Body of pancreas (tissue), 4 donors: ENCODE results near the gene FKBP1A. TPM values are rescaled to one million over a fixed set of nuclear protein-coding genes. Genes with fewer than 3 reads are reported as not detected.

ENCODE experiments used
- ATAC-seq: fragments of 150-250 bp; one replicate; pipeline ENCODE4 v1.9.1; 2016
- DNase-seq, 4 donors: peaks; one replicate each; pipeline ENCODE4 v3.0.0-alpha.2; 2019
- H3K27ac ChIP-seq, 4 donors: fragments of 200-600 bp; sonication (generic); 1 replicate in 3 of 4; 2 replicates in 1 of 4; pipeline versions ENCODE4 v1.5.1 to v1.6.1; 2016 to 2019; ENCODE audit warnings: mild to moderate bottlenecking in 1 of 4, mixed read lengths in 1 of 4, moderate library complexity in 1 of 4
- H3K27me3 ChIP-seq, 2 donors: fragments of 200-600 bp; sonication (generic); one replicate each; pipeline ENCODE4 v1.6.0; 2016; ENCODE audit warnings: mild to moderate bottlenecking in 1 of 2
- H3K36me3 ChIP-seq, 2 donors: fragments of 200-600 bp; sonication (generic); replicated peaks in 1 of 2; 2 replicates each; pipeline ENCODE4 v1.5.1; 2016; ENCODE audit warnings: low read depth in 2 of 2; ENCODE audit not compliant: insufficient read depth in 1 of 2
- H3K4me1 ChIP-seq: fragments of 200-600 bp; sonication (generic); one replicate; pipeline ENCODE4 v1.6.0; 2016
- H3K4me3 ChIP-seq, 2 donors: fragments of 200-600 bp; sonication (generic); 1 replicate in 1 of 2; 2 replicates in 1 of 2; pipeline ENCODE4 v1.5.1; 2016 to 2019
- H3K9me3 ChIP-seq, 3 donors: fragments of 200-600 bp; sonication (generic); 1 replicate in 2 of 3; 2 replicates in 1 of 3; pipeline ENCODE4 v1.5.1; 2016
- POLR2A ChIP-seq, 3 donors: fragments of 450-650 bp; IDR thresholded peaks; one replicate each; pipeline ENCODE4 v1.6.1; 2016; ENCODE audit warnings: antibody characterized with exemption in 3 of 3, mild to moderate bottlenecking in 2 of 3
- WGBS, 2 donors: methylation state at CpG; one replicate each; pipeline ENCODE4 v1.1.5; 2017; 5-methylcytosine and 5-hydroxymethylcytosine counted together
- intact Hi-C: fragments of 100-400 bp; cut with DNase I; formaldehyde crosslinking; loops from one replicate; pipeline ENCODE4 v1.15.1; 2023
- total RNA-seq, 2 donors: library from RNA; depleted of rRNA; stranded (reverse); fragments of >200 nt; gene quantifications; one replicate each; pipeline ENCODE4 v1.1.0, GENCODE V29; 2016
- TF ChIP-seq, protein P1 (sequence below), 7 experiments: fragments of 450-650 bp in 4 of 7; fragments of 200-600 bp in 3 of 7; sonication (generic) in 3 of 7; IDR thresholded peaks; one replicate each; pipeline ENCODE4 v1.5.1; 2016 to 2019; ENCODE audit warnings: antibody characterized with exemption in 7 of 7

The FKBP1A gene
- total RNA-seq, 2 donors from 2014 or later: 47.5 to 57.7 TPM

DNA sequence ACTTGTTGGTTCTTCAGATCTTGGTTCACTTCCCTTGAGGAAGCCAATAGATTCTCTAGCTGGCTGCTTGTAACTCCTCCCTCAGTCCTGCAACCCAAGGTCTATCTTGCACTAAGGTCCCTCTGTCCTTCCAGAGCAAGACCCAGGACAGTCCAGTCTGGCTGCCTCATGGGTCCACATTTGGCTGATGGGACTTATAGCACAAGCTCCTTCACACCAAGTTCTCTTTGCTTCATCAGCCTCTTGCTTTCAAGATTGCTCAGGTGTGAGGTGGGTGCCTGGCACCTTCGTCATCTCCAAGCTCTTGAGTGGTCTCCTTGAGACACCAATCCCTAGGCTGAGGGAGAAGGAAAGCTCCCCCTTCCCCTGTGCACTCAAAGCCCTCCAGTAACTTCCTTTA, 45.5 kb upstream of the FKBP1A start:
- no peaks in the 10 kb centered on the region for H3K27me3 ChIP-seq
- WGBS, 2 donors: 43 to 93% methylated on average over 1 of the region's 1 CpG
- intact Hi-C loops: loop anchor here (5.0 kb wide), 1 partner anchor 126 kb away; no protein-coding TSS in a partner anchor

DNA sequence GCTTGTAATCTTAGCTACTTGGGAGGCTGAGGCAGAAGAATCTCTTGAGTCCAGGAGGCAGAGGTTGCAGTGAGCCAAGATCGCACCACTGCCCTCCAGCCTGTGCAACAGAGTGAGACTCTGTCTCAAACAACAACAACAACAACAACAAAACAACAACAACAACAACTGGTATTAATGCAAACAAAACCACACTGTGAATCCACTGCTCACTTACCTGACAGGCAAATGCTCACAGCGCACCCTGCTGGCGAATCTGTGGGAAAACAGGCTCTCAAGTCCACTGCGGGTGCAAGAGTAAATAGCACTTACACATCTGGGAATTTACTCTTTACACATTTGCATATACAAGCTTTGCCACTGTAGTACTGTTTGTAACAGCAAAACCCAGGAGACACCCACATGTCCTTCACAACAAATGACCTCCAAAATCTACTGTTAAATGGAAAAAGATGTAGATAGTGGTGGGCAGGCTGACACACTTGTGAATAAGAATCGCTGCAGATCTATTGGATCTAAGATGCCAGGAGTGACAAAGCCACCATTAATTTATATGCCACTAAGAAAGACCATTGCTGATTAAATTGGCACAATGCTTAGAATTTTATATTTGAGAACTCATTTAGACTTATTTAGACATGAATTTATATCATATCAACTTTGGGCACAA, 44.5 kb upstream of the FKBP1A start:
- H3K4me3 ChIP-seq: no peak overlapping the region
- H3K36me3 ChIP-seq: peaks cover 0 to 2% of the 10 kb centered on the region in 2 donors
- WGBS, 2 donors: 25 to 30% methylated on average over 5 of the region's 5 CpGs
- no peak overlapping the region for H3K27ac ChIP-seq
- TF ChIP-seq POLR2A (IDR thresholded peaks at IDR 0.05): no peak
- TF ChIP-seq, protein P1, sequence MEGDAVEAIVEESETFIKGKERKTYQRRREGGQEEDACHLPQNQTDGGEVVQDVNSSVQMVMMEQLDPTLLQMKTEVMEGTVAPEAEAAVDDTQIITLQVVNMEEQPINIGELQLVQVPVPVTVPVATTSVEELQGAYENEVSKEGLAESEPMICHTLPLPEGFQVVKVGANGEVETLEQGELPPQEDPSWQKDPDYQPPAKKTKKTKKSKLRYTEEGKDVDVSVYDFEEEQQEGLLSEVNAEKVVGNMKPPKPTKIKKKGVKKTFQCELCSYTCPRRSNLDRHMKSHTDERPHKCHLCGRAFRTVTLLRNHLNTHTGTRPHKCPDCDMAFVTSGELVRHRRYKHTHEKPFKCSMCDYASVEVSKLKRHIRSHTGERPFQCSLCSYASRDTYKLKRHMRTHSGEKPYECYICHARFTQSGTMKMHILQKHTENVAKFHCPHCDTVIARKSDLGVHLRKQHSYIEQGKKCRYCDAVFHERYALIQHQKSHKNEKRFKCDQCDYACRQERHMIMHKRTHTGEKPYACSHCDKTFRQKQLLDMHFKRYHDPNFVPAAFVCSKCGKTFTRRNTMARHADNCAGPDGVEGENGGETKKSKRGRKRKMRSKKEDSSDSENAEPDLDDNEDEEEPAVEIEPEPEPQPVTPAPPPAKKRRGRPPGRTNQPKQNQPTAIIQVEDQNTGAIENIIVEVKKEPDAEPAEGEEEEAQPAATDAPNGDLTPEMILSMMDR (IDR thresholded peaks at IDR 0.05): peak; percentile 61 to 89 (median 79)
- H3K4me1 ChIP-seq: no peaks in the 10 kb centered on the region
- no peaks in the 10 kb centered on the region for H3K27me3 ChIP-seq
- intact Hi-C loops: loop anchor here (5.0 kb wide), 1 partner anchor 125 kb away; no protein-coding TSS in a partner anchor
- H3K9me3 ChIP-seq: no peaks in the 10 kb centered on the region
- peak; percentile 68 for ATAC-seq
- DNase-seq: peak; percentile 67 to 73 (median 69)

More for the DNA sequence above, 45.5 kb upstream of the FKBP1A start:
- H3K4me3 ChIP-seq: no peak overlapping the region
- DNase-seq (no peak), ATAC-seq (no peak)
- no peak overlapping the region for H3K27ac ChIP-seq
- peaks cover 0 to 3% of the 10 kb centered on the region in 2 donors for H3K36me3 ChIP-seq
- H3K9me3 ChIP-seq: no peaks in the 10 kb centered on the region
- TF ChIP-seq POLR2A (IDR thresholded peaks at IDR 0.05): no peak
- TF ChIP-seq, protein P1 (IDR thresholded peaks at IDR 0.05): no peak
- no peaks in the 10 kb centered on the region for H3K4me1 ChIP-seq

DNA sequence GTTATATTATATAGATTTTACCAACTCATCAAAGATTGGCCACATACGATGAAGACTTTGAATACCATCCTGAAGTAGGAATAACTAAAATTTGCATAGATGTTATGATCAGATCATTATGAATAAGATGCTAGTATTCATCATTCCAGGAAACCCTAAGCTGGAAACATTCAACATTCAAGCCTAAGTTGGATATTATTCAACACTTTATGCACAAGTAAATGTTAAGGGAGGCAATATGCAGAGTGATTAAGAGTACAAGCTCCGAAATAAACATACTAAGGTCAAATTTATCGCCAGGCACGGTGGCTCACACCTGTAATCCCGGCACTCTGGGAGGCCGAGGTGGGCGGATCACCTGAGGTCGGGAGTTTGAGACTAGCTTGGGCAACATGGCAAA, 43.4 kb upstream of the FKBP1A start:
- DNase-seq: no peak
- TF ChIP-seq POLR2A (IDR thresholded peaks at IDR 0.05): no peak
- TF ChIP-seq, protein P1 (IDR thresholded peaks at IDR 0.05): no peak
- intact Hi-C loops: loop anchor here (5.0 kb wide), 1 partner anchor 124 kb away; no protein-coding TSS in a partner anchor
- no peak overlapping the region for H3K4me3 ChIP-seq
- no peaks in the 10 kb centered on the region for H3K9me3 ChIP-seq
- 79 to 82% methylated on average over 8 of the region's 8 CpGs for WGBS, 2 donors
- no peaks in the 10 kb centered on the region for H3K4me1 ChIP-seq
- no peak for ATAC-seq
- no peaks in the 10 kb centered on the region for H3K27me3 ChIP-seq
- no peaks in the 10 kb centered on the region for H3K36me3 ChIP-seq
- no peak overlapping the region for H3K27ac ChIP-seq

DNA sequence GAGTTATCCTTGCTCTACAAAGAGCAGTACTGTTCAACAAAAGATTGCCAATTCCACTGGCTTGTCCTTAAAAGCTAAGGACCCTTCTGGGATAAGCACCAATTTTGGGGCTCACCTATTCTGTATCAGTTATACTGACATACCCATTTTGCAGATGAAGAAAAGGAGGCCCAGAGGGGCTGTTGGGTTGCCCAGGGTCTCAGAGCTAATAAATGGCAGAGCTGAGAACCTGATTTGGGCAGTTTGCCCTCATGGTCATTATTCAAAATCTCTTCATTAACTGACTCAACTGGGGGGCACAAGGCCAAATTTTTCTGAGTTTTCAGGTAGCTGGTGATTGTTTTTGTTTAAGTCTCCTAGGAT, 42.5 kb upstream of the FKBP1A start:
- DNase-seq (no peak), ATAC-seq (no peak)
- H3K36me3 ChIP-seq: no peaks in the 10 kb centered on the region
- no peak overlapping the region for H3K27ac ChIP-seq
- H3K27me3 ChIP-seq: no peaks in the 10 kb centered on the region
- no peak for TF ChIP-seq POLR2A (IDR thresholded peaks at IDR 0.05)
- TF ChIP-seq, protein P1 (IDR thresholded peaks at IDR 0.05): no peak
- intact Hi-C loops: loop anchor here (5.0 kb wide), 1 partner anchor 123 kb away; no protein-coding TSS in a partner anchor
- no peaks in the 10 kb centered on the region for H3K4me1 ChIP-seq
- H3K4me3 ChIP-seq: no peak overlapping the region
- no peaks in the 10 kb centered on the region for H3K9me3 ChIP-seq
